ENCODE measurements around the gene SERPIND1. TPM values are rescaled to one million over a fixed set of nuclear protein-coding genes. Genes with fewer than 3 reads are reported as not detected.

Gene SERPIND1
- total and polyA plus RNA-seq, 2 donors (not counting 1 experiment from before 2014, with no cell fraction given) = not detected

GRCh38 chr22:20815477-20816050, 41.7 kb downstream of the SERPIND1 start:
- intact Hi-C loops (cut with micrococcal nuclease) = no loop called here
- H3K27me3 Mint-ChIP-seq = no peaks in the 10 kb centered on the region
- CTCF ChIA-PET = no interaction called here

GRCh38 chr22:20816559-20816958, 42.6 kb downstream of the SERPIND1 start:
- H2AFZ ChIP-seq (ENCODE audit: insufficient read depth, low read depth, low read length, poor library complexity, severe bottlenecking) = no peak overlapping the region
- no peaks in the 10 kb centered on the region for H3K9me3 ChIP-seq (ENCODE audit: control extremely low read depth in 1 of 3, control insufficient read depth in 2 of 3, insufficient read depth in 1 of 3, low read length in 2 of 3)
- H3K4me3 ChIP-seq (ENCODE audit: control extremely low read depth in 1 of 5, extremely low read depth in 1 of 5, insufficient read depth in 1 of 5, low read depth in 2 of 5, low read length in 4 of 5) = no peak overlapping the region
- no peaks in the 10 kb centered on the region for H3K79me2 ChIP-seq (ENCODE audit: control insufficient read depth, insufficient read depth, low read length)
- no peaks in the 10 kb centered on the region for H3K4me1 ChIP-seq (ENCODE audit: control insufficient read depth in 2 of 2, insufficient read depth in 2 of 2, low read length in 2 of 2)
- WGBS (ENCODE audit: insufficient coverage) = 100% methylated on average over 5 of the region's 6 CpGs
- peaks cover 14 to 67% of the 10 kb centered on the region in 2 experiments for H3K36me3 ChIP-seq (replicated peaks in 1 of 2; ENCODE audit: control extremely low read depth in 1 of 2, control insufficient read depth in 1 of 2, extremely low read depth in 1 of 2, insufficient read depth in 2 of 2, low read length in 1 of 2)
- no peaks in the 10 kb centered on the region for H3K27me3 ChIP-seq (replicated peaks in 1 of 4; ENCODE audit: control extremely low read depth in 1 of 4, control insufficient read depth in 3 of 4, insufficient read depth in 4 of 4, low read length in 3 of 4)
- H3K4me1 Mint-ChIP-seq = no peaks in the 10 kb centered on the region
- no peak for TF ChIP-seq EZH2 (IDR thresholded peaks at IDR 0.05; ENCODE audit: borderline replicate concordance, insufficient read depth, low read depth, low read length, poor library complexity, severe bottlenecking)
- TF ChIP-seq CTCF (IDR thresholded peaks at IDR 0.05) = no peak
- no peak overlapping the region for H3K9ac ChIP-seq (ENCODE audit: low read length)
- no peaks in the 10 kb centered on the region for H3K9me3 Mint-ChIP-seq (ENCODE audit: insufficient read depth)
- no peak overlapping the region for H3K27ac Mint-ChIP-seq
- no peak for DNase-seq
- no peaks in the 10 kb centered on the region for H3K27me3 Mint-ChIP-seq
- ATAC-seq (ENCODE audit: low read depth) = no peak
- H4K20me1 ChIP-seq (ENCODE audit: control insufficient read depth, insufficient read depth, low read length, poor library complexity, severe bottlenecking) = no peaks in the 10 kb centered on the region
- no peak overlapping the region for H3K27ac ChIP-seq (ENCODE audit: low read length in 2 of 2)
- POLR2A ChIA-PET = no interaction called here
- no peak overlapping the region for H3K4me2 ChIP-seq (replicated peaks; ENCODE audit: low read depth, low read length, poor library complexity, severe bottlenecking)
- no peak overlapping the region for H3K4me3 Mint-ChIP-seq
- intact Hi-C loops (cut with micrococcal nuclease) = no loop called here
- CTCF ChIA-PET = interaction anchor here (1.5 kb wide), 1 partner anchor 32 kb away, joined by 3 read pairs; no protein-coding TSS in a partner anchor

More at GRCh38 chr22:20815477-20816050, 41.7 kb downstream of the SERPIND1 start:
- no peaks in the 10 kb centered on the region for H3K4me1 Mint-ChIP-seq
- 96% methylated on average over 8 of the region's 9 CpGs for WGBS (ENCODE audit: insufficient coverage)
- DNase-seq (no peak), ATAC-seq (ENCODE audit: low read depth) (no peak)
- POLR2A ChIA-PET = no interaction called here
- no peak overlapping the region for H3K4me2 ChIP-seq (replicated peaks; ENCODE audit: low read depth, low read length, poor library complexity, severe bottlenecking)
- TF ChIP-seq CTCF (IDR thresholded peaks at IDR 0.05) (no peak), EZH2 (IDR thresholded peaks at IDR 0.05; ENCODE audit: borderline replicate concordance, insufficient read depth, low read depth, low read length, poor library complexity, severe bottlenecking) (no peak)
- no peaks in the 10 kb centered on the region for H3K4me1 ChIP-seq (ENCODE audit: control insufficient read depth in 2 of 2, insufficient read depth in 2 of 2, low read length in 2 of 2)
- H4K20me1 ChIP-seq (ENCODE audit: control insufficient read depth, insufficient read depth, low read length, poor library complexity, severe bottlenecking) = no peaks in the 10 kb centered on the region
- no peak overlapping the region for H3K27ac Mint-ChIP-seq
- H3K27ac ChIP-seq (ENCODE audit: low read length in 2 of 2) = no peak overlapping the region
- no peaks in the 10 kb centered on the region for H3K79me2 ChIP-seq (ENCODE audit: control insufficient read depth, insufficient read depth, low read length)
- no peak overlapping the region for H3K4me3 ChIP-seq (ENCODE audit: control extremely low read depth in 1 of 5, extremely low read depth in 1 of 5, insufficient read depth in 1 of 5, low read depth in 2 of 5, low read length in 4 of 5)
- H2AFZ ChIP-seq (ENCODE audit: insufficient read depth, low read depth, low read length, poor library complexity, severe bottlenecking) = no peak overlapping the region
- H3K9ac ChIP-seq (ENCODE audit: low read length) = no peak overlapping the region
- peaks cover 11 to 71% of the 10 kb centered on the region in 2 experiments for H3K36me3 ChIP-seq (replicated peaks in 1 of 2; ENCODE audit: control extremely low read depth in 1 of 2, control insufficient read depth in 1 of 2, extremely low read depth in 1 of 2, insufficient read depth in 2 of 2, low read length in 1 of 2)
- H3K27me3 ChIP-seq (replicated peaks in 1 of 4; ENCODE audit: control extremely low read depth in 1 of 4, control insufficient read depth in 3 of 4, insufficient read depth in 4 of 4, low read length in 3 of 4) = no peaks in the 10 kb centered on the region
- H3K9me3 ChIP-seq (ENCODE audit: control extremely low read depth in 1 of 3, control insufficient read depth in 2 of 3, insufficient read depth in 1 of 3, low read length in 2 of 3) = no peaks in the 10 kb centered on the region
- H3K9me3 Mint-ChIP-seq (ENCODE audit: insufficient read depth) = no peaks in the 10 kb centered on the region
- no peak overlapping the region for H3K4me3 Mint-ChIP-seq
